Left kidney (tissue), 2 donors: ENCODE data around the gene ANKIB1. TPM values are rescaled to one million over a fixed set of nuclear protein-coding genes. Genes with fewer than 3 reads are reported as not detected.
"Not testable (repeated sequence)": the region's sequence is repeated elsewhere in the genome, so short reads cannot be mapped to it uniquely, and the experiment has no call there.

Experiments used
- DNase-seq: peaks from one replicate; pipeline ENCODE4 v3.0.0-alpha.2; 2013
- polyA plus RNA-seq: library from polyadenylated mRNA; unstranded; fragments of 120-200 nt; gene quantifications from one replicate; pipeline ENCODE4 v1.2.1, GENCODE V29; 2013; ENCODE audit not compliant: insufficient read length

ANKIB1 gene
- polyA plus RNA-seq, 1 donor: 58.9 TPM

- no peak for DNase-seq
These were observed 79.4 kb downstream of the ANKIB1 start for GRCh38 chr7:92325173-92325572.

- no peak for DNase-seq
These were observed 80.1 kb downstream of the ANKIB1 start for GRCh38 chr7:92325858-92326257.

GRCh38 chr7:92330835-92331438, 85.2 kb downstream of the ANKIB1 start:
- no peak for DNase-seq

GRCh38 chr7:92331508-92331907, 85.7 kb downstream of the ANKIB1 start:
- DNase-seq: no peak

GRCh38 chr7:92332782-92333181, 87.0 kb downstream of the ANKIB1 start:
- DNase-seq: no peak

- no peak for DNase-seq
These were observed 88.1 kb downstream of the ANKIB1 start for GRCh38 chr7:92333866-92334265.

GRCh38 chr7:92335574-92335973, 89.8 kb downstream of the ANKIB1 start:
- no peak for DNase-seq

GRCh38 chr7:92336662-92337340, 91.0 kb downstream of the ANKIB1 start:
- DNase-seq: no peak

- DNase-seq: no peak
These were observed 94.2 kb downstream of the ANKIB1 start for GRCh38 chr7:92340016-92340415.

- no peak for DNase-seq
These were observed 97.9 kb downstream of the ANKIB1 start for GRCh38 chr7:92343714-92344113.

- no peak for DNase-seq
These were observed 106.2 kb downstream of the ANKIB1 start for GRCh38 chr7:92352009-92352408.

GRCh38 chr7:92354214-92354613, 108.4 kb downstream of the ANKIB1 start:
- no peak for DNase-seq

GRCh38 chr7:92356406-92356805, 110.6 kb downstream of the ANKIB1 start:
- no peak for DNase-seq

- DNase-seq: no peak
These were observed 111.5 kb downstream of the ANKIB1 start for GRCh38 chr7:92357260-92357659.

- DNase-seq: not testable (repeated sequence)
These were observed 113.4 kb downstream of the ANKIB1 start for GRCh38 chr7:92359179-92359578.

GRCh38 chr7:92359801-92360200, 114.0 kb downstream of the ANKIB1 start:
- DNase-seq: no peak

GRCh38 chr7:92360387-92360786, 114.6 kb downstream of the ANKIB1 start:
- no peak for DNase-seq

GRCh38 chr7:92362131-92362530, 116.4 kb downstream of the ANKIB1 start:
- DNase-seq: no peak

- no peak for DNase-seq
These were observed 121.0 kb downstream of the ANKIB1 start for GRCh38 chr7:92366730-92367129.

- no peak for DNase-seq
These were observed 123.0 kb downstream of the ANKIB1 start for GRCh38 chr7:92368741-92369140.

- no peak for DNase-seq
These were observed 129.2 kb downstream of the ANKIB1 start for GRCh38 chr7:92375013-92375412.

GRCh38 chr7:92391071-92391470, 145.3 kb downstream of the ANKIB1 start:
- DNase-seq: no peak

- no peak for DNase-seq
These were observed 151.8 kb downstream of the ANKIB1 start for GRCh38 chr7:92397542-92397941.

- DNase-seq: no peak
These were observed 154.2 kb downstream of the ANKIB1 start for GRCh38 chr7:92400013-92400412.
